PC-9 (cell line): ENCODE results near the gene POU4F3.

Source experiments
- EZH2 ChIP-seq: fragments of 200-600 bp; sonication (generic); IDR thresholded peaks from 2 replicates; pipeline ENCODE4 v1.8.0; 2017; ENCODE audit warnings: antibody characterized with exemption, low read depth
- TF ChIP-seq, protein P1 (sequence below): fragments of 200-600 bp; sonication (generic); conservative IDR thresholded peaks from 2 replicates; pipeline ENCODE4 v1.6.1; 2017; ENCODE audit warnings: mixed run types, antibody characterized with exemption, mild to moderate bottlenecking, moderate library complexity

DNA sequence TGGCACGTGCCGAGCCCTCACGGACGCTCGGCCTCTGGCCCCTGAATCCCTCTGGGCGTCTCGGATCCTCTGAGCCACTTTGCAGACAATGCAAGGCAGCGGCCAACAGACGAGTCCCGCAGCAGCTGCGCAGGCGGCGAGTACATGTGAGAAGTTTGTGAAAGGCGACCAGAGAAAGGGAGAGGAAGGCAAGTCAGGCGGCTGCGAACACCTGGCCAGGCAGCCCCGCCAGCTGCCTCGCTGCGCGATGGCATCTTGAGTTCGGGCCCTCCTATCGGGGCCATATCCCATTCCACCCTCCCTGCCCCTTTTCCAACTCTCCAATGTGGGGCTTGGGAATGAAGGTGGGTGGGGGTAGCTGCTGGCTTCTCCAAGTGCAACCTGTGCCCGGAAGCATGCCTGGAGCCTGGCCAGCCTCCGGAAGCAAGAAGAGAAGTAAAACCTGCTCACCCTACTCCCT lies 4.5 kb upstream of the POU4F3 start:
- TF ChIP-seq, protein P1, sequence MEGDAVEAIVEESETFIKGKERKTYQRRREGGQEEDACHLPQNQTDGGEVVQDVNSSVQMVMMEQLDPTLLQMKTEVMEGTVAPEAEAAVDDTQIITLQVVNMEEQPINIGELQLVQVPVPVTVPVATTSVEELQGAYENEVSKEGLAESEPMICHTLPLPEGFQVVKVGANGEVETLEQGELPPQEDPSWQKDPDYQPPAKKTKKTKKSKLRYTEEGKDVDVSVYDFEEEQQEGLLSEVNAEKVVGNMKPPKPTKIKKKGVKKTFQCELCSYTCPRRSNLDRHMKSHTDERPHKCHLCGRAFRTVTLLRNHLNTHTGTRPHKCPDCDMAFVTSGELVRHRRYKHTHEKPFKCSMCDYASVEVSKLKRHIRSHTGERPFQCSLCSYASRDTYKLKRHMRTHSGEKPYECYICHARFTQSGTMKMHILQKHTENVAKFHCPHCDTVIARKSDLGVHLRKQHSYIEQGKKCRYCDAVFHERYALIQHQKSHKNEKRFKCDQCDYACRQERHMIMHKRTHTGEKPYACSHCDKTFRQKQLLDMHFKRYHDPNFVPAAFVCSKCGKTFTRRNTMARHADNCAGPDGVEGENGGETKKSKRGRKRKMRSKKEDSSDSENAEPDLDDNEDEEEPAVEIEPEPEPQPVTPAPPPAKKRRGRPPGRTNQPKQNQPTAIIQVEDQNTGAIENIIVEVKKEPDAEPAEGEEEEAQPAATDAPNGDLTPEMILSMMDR: no peak
- TF ChIP-seq EZH2: no peak
